Activated B cell treated with CpG ODN at 0.5 μM for 24 hours (primary cell): Measurements from ENCODE around the gene EBLN1. TPM values are rescaled to one million over a fixed set of nuclear protein-coding genes. Genes with fewer than 3 reads are reported as not detected.
A peak's percentile ranks its signal among the peaks of the same experiment; 100 is the strongest.

ENCODE experiments used
- ATAC-seq: fragments of 200-7000 bp; cut with Tn5 transposase; one replicate; pipeline ENCODE4 v1.10.0; 2021; ENCODE audit warnings: low read depth, mild to moderate bottlenecking, moderate library complexity
- CTCF ChIA-PET: fragments of 350-600 bp; sonication (Branson Sonifier 250); formaldehyde crosslinking; loops from one replicate; lab custom pipeline; 2021; ENCODE audit warnings: antibody characterized with exemption; lab: Charles Lee
- POLR2A ChIA-PET: fragments of 350-600 bp; sonication (Branson Sonifier 250); formaldehyde crosslinking; loops from one replicate; lab custom pipeline; 2021; ENCODE audit warnings: antibody characterized with exemption; lab: Charles Lee
- DNase-seq: peaks from one replicate; pipeline ENCODE4 v3.0.0; 2022
- H3K27ac Mint-ChIP-seq: one replicate; pipeline ENCODE4 v1.8.0; 2020; ENCODE audit warnings: mixed read lengths
- H3K27me3 Mint-ChIP-seq: one replicate; pipeline ENCODE4 v1.8.0; 2021; ENCODE audit warnings: mixed read lengths
- H3K36me3 Mint-ChIP-seq: one replicate; pipeline ENCODE4 v1.8.0; 2021; ENCODE audit warnings: low read depth, mixed read lengths
- H3K4me1 Mint-ChIP-seq: one replicate; pipeline ENCODE4 v1.8.0; 2021; ENCODE audit warnings: mixed read lengths
- H3K4me3 Mint-ChIP-seq: one replicate; pipeline ENCODE4 v1.8.0; 2020; ENCODE audit warnings: mild to moderate bottlenecking, mixed read lengths
- H3K9me3 Mint-ChIP-seq: one replicate; pipeline ENCODE4 v1.8.0; 2020; ENCODE audit warnings: mixed read lengths
- intact Hi-C: fragments of 100-400 bp; cut with micrococcal nuclease; formaldehyde crosslinking; loops from one replicate; pipeline ENCODE4 v1.15.1; 2024
- total RNA-seq: library from RNA; stranded (reverse); gene quantifications from 2 replicates; pipeline ENCODE4 v1.2.3, GENCODE V29; 2022
- TF ChIP-seq, protein P1 (sequence below): fragments of 200-600 bp; IDR thresholded peaks from one replicate; pipeline ENCODE4 v1.8.0; 2022; ENCODE audit warnings: antibody characterized with exemption, mild to moderate bottlenecking

EBLN1 gene
- total RNA-seq, 1 donor from 2014 or later: not detected

DNA sequence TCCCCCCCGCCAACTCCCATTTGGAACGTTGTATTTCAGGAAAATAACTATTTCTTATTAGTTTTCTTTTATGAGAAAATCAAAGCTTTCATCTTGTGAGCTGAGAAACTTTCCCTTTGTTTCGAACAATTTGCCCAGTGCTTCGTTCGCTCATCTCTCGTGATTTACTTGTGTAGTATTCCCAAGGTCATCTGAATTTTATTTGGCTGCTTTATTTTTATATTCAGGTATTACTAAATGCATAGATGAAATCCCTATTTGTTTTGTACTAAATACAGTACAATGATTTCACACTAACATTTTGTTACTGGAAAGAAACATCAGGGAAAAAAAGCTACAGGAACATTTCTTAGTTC is 12.0 kb upstream of the EBLN1 start:
- TF ChIP-seq, protein P1, sequence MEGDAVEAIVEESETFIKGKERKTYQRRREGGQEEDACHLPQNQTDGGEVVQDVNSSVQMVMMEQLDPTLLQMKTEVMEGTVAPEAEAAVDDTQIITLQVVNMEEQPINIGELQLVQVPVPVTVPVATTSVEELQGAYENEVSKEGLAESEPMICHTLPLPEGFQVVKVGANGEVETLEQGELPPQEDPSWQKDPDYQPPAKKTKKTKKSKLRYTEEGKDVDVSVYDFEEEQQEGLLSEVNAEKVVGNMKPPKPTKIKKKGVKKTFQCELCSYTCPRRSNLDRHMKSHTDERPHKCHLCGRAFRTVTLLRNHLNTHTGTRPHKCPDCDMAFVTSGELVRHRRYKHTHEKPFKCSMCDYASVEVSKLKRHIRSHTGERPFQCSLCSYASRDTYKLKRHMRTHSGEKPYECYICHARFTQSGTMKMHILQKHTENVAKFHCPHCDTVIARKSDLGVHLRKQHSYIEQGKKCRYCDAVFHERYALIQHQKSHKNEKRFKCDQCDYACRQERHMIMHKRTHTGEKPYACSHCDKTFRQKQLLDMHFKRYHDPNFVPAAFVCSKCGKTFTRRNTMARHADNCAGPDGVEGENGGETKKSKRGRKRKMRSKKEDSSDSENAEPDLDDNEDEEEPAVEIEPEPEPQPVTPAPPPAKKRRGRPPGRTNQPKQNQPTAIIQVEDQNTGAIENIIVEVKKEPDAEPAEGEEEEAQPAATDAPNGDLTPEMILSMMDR: no peak
- ATAC-seq: no peak
- CTCF ChIA-PET: interaction anchor here (0.6 to 2.0 kb wide), 6 partner anchors 24 to 759 kb away, joined by 3 to 9 read pairs (median 4); partner anchors contain the start of genes COMMD3 and DNAJC1
- Mint-ChIP-seq H3K4me3 (peak overlapping the region; percentile 88), H3K27ac (peak overlapping the region; percentile 96), H3K27me3 (peaks cover 7% of the 10 kb centered on the region), H3K9me3 (no peaks in the 10 kb centered on the region), H3K4me1 (peaks cover 15% of the 10 kb centered on the region), H3K36me3 (peaks cover 7% of the 10 kb centered on the region)
- POLR2A ChIA-PET: interaction anchor here (0.6 to 4.5 kb wide), 11 partner anchors 23 to 1222 kb away, joined by 3 to 86 read pairs (median 9); partner anchors contain the start of genes BMI1, COMMD3, DNAJC1 and MLLT10
- intact Hi-C loops: loop anchor here (1.0 to 10.0 kb wide), 12 partner anchors 18 to 1209 kb away; partner anchors contain the start of genes BMI1, COMMD3, DNAJC1 and MSRB2
- no peak for DNase-seq

DNA sequence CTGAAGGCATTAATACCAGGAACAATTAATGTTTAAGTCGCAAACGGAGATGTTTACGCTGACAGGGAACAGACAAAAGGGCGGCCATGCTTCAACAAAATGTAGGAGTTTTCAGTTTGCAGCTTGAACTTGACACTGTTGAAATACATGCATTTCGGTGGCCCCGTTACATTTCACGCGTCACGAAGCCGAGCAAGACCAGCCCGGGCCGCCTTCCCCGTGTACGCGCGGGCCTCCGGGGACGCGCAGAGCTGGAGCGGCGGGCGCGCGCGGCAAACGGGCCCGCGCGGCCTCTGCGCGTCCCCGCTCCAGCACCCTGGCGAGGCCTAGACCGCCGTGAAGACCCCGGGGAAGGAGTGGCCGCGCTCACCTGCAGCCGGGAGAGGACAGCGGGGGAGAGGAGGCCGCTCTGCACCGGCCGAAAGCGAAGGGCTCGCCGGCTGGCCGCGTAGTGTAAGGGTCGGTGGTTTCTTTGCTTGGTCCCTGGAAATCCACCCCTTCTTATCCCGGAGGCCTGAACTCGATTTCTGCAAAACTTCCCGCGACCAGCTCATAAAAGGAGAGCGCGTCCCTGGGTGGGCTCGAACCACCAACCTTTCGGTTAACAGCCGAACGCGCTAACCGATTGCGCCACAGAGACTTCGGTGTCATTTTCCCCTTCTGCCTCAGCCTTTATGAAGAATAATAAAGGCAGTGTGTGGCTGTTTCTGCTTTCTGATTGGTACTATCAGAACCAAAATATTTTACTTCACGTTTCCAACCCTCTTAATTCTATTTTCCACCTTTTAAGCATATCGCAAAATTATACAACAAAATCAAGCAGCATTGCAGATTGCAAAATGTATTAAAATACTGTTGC is 11.4 kb upstream of the EBLN1 start:
- intact Hi-C loops: loop anchor here (1.0 to 10.0 kb wide), 11 partner anchors 23 to 1209 kb away; partner anchors contain the start of genes BMI1, COMMD3, DNAJC1 and MSRB2
- TF ChIP-seq, protein P1: no peak
- Mint-ChIP-seq H3K9me3 (no peaks in the 10 kb centered on the region), H3K36me3 (peaks cover 7% of the 10 kb centered on the region), H3K4me1 (peaks cover 15% of the 10 kb centered on the region), H3K4me3 (peak overlapping the region; percentile 88), H3K27me3 (peaks cover 7% of the 10 kb centered on the region), H3K27ac (peak overlapping the region; percentile 96)
- peak; percentile 79 for ATAC-seq
- peak; percentile 81 for DNase-seq
- POLR2A ChIA-PET: interaction anchor here (0.6 to 4.5 kb wide), 18 partner anchors 14 to 1222 kb away, joined by 3 to 86 read pairs (median 5); partner anchors contain the start of genes BMI1, COMMD3, DNAJC1 and MLLT10
- CTCF ChIA-PET: interaction anchor here (0.6 to 2.0 kb wide), 8 partner anchors 24 to 760 kb away, joined by 3 to 9 read pairs (median 4); partner anchors contain the start of genes COMMD3 and DNAJC1

GRCh38 chr10:22228167-22228938 is 10.5 kb upstream of the EBLN1 start:
- POLR2A ChIA-PET: interaction anchor here (0.9 to 4.5 kb wide), 15 partner anchors 14 to 1210 kb away, joined by 3 to 86 read pairs (median 5); partner anchors contain the start of genes BMI1, COMMD3, DNAJC1 and OTUD1
- TF ChIP-seq, protein P1: no peak
- DNase-seq (no peak), ATAC-seq (no peak)
- Mint-ChIP-seq H3K4me3 (peak overlapping the region; percentile 88), H3K4me1 (peaks cover 15% of the 10 kb centered on the region), H3K27me3 (peaks cover 8% of the 10 kb centered on the region), H3K36me3 (peaks cover 7% of the 10 kb centered on the region), H3K9me3 (no peaks in the 10 kb centered on the region), H3K27ac (peak overlapping the region; percentile 96)
- CTCF ChIA-PET: interaction anchor here (1.0 to 2.0 kb wide), 7 partner anchors 25 to 761 kb away, joined by 3 to 9 read pairs (median 3); partner anchors contain the start of gene DNAJC1
- intact Hi-C loops: loop anchor here (5.0 to 10.0 kb wide), 2 partner anchors 494 to 866 kb away; partner anchors contain the start of gene MSRB2

DNA sequence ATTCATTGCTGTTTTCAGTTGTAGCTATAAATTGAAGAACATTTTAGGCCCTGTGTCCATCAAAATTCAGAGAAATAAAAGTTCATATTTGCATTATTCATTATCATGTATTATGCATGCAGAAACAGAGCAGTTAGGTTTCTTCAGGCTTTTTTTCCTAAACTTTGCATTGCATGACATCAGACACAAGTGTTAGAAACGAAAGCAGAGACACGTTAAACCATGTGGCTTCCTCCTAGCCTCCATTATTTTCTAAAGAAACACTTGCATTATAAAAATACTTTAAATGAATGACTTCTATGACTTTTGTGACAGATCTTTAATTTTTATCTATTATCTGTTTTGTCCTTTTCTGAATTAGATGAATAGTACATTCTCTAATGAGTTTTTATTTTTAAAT is 8.8 kb upstream of the EBLN1 start:
- DNase-seq: no peak
- Mint-ChIP-seq H3K4me3 (no peak overlapping the region), H3K27ac (no peak overlapping the region), H3K36me3 (peaks cover 7% of the 10 kb centered on the region), H3K27me3 (peaks cover 8% of the 10 kb centered on the region), H3K9me3 (peaks cover 3% of the 10 kb centered on the region), H3K4me1 (peaks cover 15% of the 10 kb centered on the region)
- no peak for ATAC-seq
- TF ChIP-seq, protein P1: no peak
- intact Hi-C loops: loop anchor here (5.0 to 10.0 kb wide), 2 partner anchors 496 to 868 kb away; partner anchors contain the start of gene MSRB2
- ChIA-PET CTCF (no interaction called here), POLR2A (interaction anchor here (0.5 to 0.9 kb wide), 2 partner anchors 10 to 114 kb away, joined by 3 to 6 read pairs; no protein-coding TSS in a partner anchor)
